H1 (cell line): ENCODE measurements around the gene DSE. TPM values are rescaled to one million over a fixed set of nuclear protein-coding genes. Genes with fewer than 3 reads are reported as not detected.

Source experiments
- CTCF ChIA-PET: fragments of 300-600 bp; sonication (Branson Sonifier 250); formaldehyde crosslinking; loops from one replicate; lab custom pipeline; 2021; ENCODE audit not compliant: partially characterized antibody; lab: Charles Lee
- POLR2A ChIA-PET: fragments of 300-600 bp; sonication (Branson Sonifier 250); formaldehyde crosslinking; loops from one replicate; lab custom pipeline; 2021; ENCODE audit warnings: inconsistent platforms; ENCODE audit not compliant: partially characterized antibody; lab: Charles Lee
- DNase-seq, 2 experiments: peaks; one replicate each; pipeline versions ENCODE4 v3.0.0 to v3.0.0-alpha.2; 2010 to 2022; ENCODE audit warnings: low spot score in 2 of 2, low read depth in 1 of 2, mixed read lengths in 1 of 2
- FAIRE-seq: peaks from 2 replicates; lab custom pipeline; 2011; peaks lifted over from hg19 to GRCh38; lab: Jason Lieb, UNC
- H2AFZ ChIP-seq: 2 replicates; pipeline ENCODE4 v1.8.1; 2012; ENCODE audit warnings: low read length, inconsistent platforms
- H2AK5ac ChIP-seq: 2 replicates; pipeline ENCODE4 v1.6.1; 2013; ENCODE audit warnings: low read depth, low read length
- H2BK120ac ChIP-seq: replicated peaks from 2 replicates; pipeline ENCODE3; 2013; ENCODE audit warnings: low read depth, low read length, inconsistent platforms
- H2BK12ac ChIP-seq: 2 replicates; pipeline ENCODE4 v1.6.1; 2013; ENCODE audit warnings: low read depth, low read length
- H2BK15ac ChIP-seq: 2 replicates; pipeline ENCODE4 v1.6.1; 2013; ENCODE audit warnings: low read length
- H2BK20ac ChIP-seq: 2 replicates; pipeline ENCODE4 v1.6.1; 2013; ENCODE audit warnings: low read length
- H2BK5ac ChIP-seq: 2 replicates; pipeline ENCODE4 v1.6.1; 2013; ENCODE audit warnings: low read depth, low read length
- H3K14ac ChIP-seq: 2 replicates; pipeline ENCODE4 v1.6.1; 2013; ENCODE audit warnings: inconsistent platforms; ENCODE audit not compliant: insufficient read length
- H3K18ac ChIP-seq: 2 replicates; pipeline ENCODE4 v1.6.1; 2013; ENCODE audit warnings: low read length; ENCODE audit errors: extremely low read depth
- H3K23ac ChIP-seq: 2 replicates; pipeline ENCODE4 v1.6.1; 2013; ENCODE audit warnings: inconsistent platforms; ENCODE audit not compliant: insufficient read length
- H3K23me2 ChIP-seq: 2 replicates; pipeline ENCODE4 v1.6.1; 2013; ENCODE audit warnings: low read depth, low read length
- H3K27ac ChIP-seq: 2 replicates; pipeline ENCODE4 v1.6.1; 2011; ENCODE audit warnings: low read depth, low read length, inconsistent platforms
- H3K27me3 ChIP-seq, 4 experiments: replicated peaks in 1 of 4; 1 replicate in 1 of 4; 2 replicates in 3 of 4; pipeline versions ENCODE4 v1.6.1 to v1.8.1; 2011 to 2013; ENCODE audit warnings: low read length in 3 of 4, mild to moderate bottlenecking in 3 of 4, inconsistent platforms in 2 of 4, mixed read lengths in 2 of 4, moderate library complexity in 1 of 4; ENCODE audit not compliant: control insufficient read depth in 3 of 4, insufficient read depth in 3 of 4; ENCODE audit errors: extremely low read depth in 1 of 4
- H3K36me3 ChIP-seq, 4 experiments: 2 replicates each; pipeline versions ENCODE4 v1.6.1 to v1.8.1; 2011 to 2013; ENCODE audit warnings: mild to moderate bottlenecking in 4 of 4, low read length in 3 of 4, moderate library complexity in 2 of 4, control low read depth in 1 of 4, inconsistent platforms in 1 of 4; ENCODE audit not compliant: insufficient read depth in 4 of 4, control insufficient read depth in 2 of 4
- H3K4ac ChIP-seq: replicated peaks from 2 replicates; pipeline ENCODE3; 2013; ENCODE audit warnings: low read length, low read depth, mixed read lengths, inconsistent platforms; ENCODE audit not compliant: insufficient read length
- H3K4me1 ChIP-seq, 4 experiments: replicated peaks in 1 of 4; 1 replicate in 1 of 4; 2 replicates in 3 of 4; pipeline versions ENCODE4 v1.6.1 to v1.8.1; 2011 to 2013; ENCODE audit warnings: low read length in 3 of 4, inconsistent platforms in 2 of 4, mixed read lengths in 1 of 4; ENCODE audit not compliant: insufficient read depth in 4 of 4, control insufficient read depth in 3 of 4
- H3K4me2 ChIP-seq, 2 experiments: 2 replicates each; pipeline versions ENCODE4 v1.6.1 to v1.8.1; 2011 to 2013; ENCODE audit warnings: low read depth in 2 of 2, low read length in 2 of 2, control low read depth in 1 of 2, inconsistent platforms in 1 of 2, mild to moderate bottlenecking in 1 of 2; ENCODE audit not compliant: insufficient read depth in 1 of 2
- H3K4me3 ChIP-seq, 4 experiments: fragments of 200-600, 300-600 bp in 1 of 4; sonication (generic), shearing (Covaris generic), sonication (Bioruptor Twin) in 1 of 4; 2 replicates each; pipeline versions ENCODE4 v1.5.1 to v1.8.1; 2011 to 2016; ENCODE audit warnings: low read length in 4 of 4, low read depth in 3 of 4, control low read depth in 2 of 4, inconsistent platforms in 2 of 4, mild to moderate bottlenecking in 2 of 4, mixed read lengths in 1 of 4, moderate library complexity in 1 of 4; ENCODE audit not compliant: insufficient read depth in 2 of 4; ENCODE audit errors: extremely low read depth in 1 of 4
- H3K56ac ChIP-seq: replicated peaks from 2 replicates; pipeline ENCODE3; 2013; ENCODE audit warnings: low read depth, mild to moderate bottlenecking, mixed read lengths, low read length, inconsistent platforms; ENCODE audit not compliant: insufficient read length
- H3K79me1 ChIP-seq: 2 replicates; pipeline ENCODE4 v1.6.1; 2013; ENCODE audit warnings: low read depth, low read length, control low read depth
- H3K79me2 ChIP-seq, 2 experiments: 2 replicates each; pipeline versions ENCODE4 v1.6.1 to v1.8.1; 2012 to 2013; ENCODE audit warnings: low read length in 2 of 2, mild to moderate bottlenecking in 2 of 2, inconsistent platforms in 1 of 2; ENCODE audit not compliant: insufficient read depth in 2 of 2, control insufficient read depth in 1 of 2
- H3K9ac ChIP-seq, 4 experiments: replicated peaks in 1 of 4; 1 replicate in 1 of 4; 2 replicates in 3 of 4; pipeline versions ENCODE4 v1.6.1 to v1.8.1; 2011 to 2013; ENCODE audit warnings: low read depth in 3 of 4, low read length in 3 of 4, control low read depth in 2 of 4, mild to moderate bottlenecking in 2 of 4, moderate library complexity in 2 of 4, inconsistent platforms in 1 of 4; ENCODE audit errors: extremely low read depth in 1 of 4
- H3K9me3 ChIP-seq, 2 experiments: 2 replicates each; pipeline versions ENCODE4 v1.6.1 to v1.8.1; 2012 to 2013; ENCODE audit warnings: mild to moderate bottlenecking in 2 of 2, moderate library complexity in 2 of 2, control low read depth in 1 of 2, inconsistent platforms in 1 of 2, low read depth in 1 of 2, low read length in 1 of 2, mixed read lengths in 1 of 2; ENCODE audit not compliant: insufficient read depth in 2 of 2
- H4K20me1 ChIP-seq, 2 experiments: replicated peaks in 1 of 2; 2 replicates each; pipeline versions ENCODE3 to v1.8.1; 2011 to 2013; ENCODE audit warnings: inconsistent platforms in 2 of 2, low read length in 2 of 2, mild to moderate bottlenecking in 1 of 2; ENCODE audit not compliant: insufficient read depth in 2 of 2, control insufficient read depth in 1 of 2
- H4K5ac ChIP-seq: 2 replicates; pipeline ENCODE4 v1.6.1; 2013; ENCODE audit warnings: low read length, low read depth, mixed read lengths, inconsistent platforms; ENCODE audit not compliant: insufficient read length
- H4K8ac ChIP-seq: 2 replicates; pipeline ENCODE4 v1.8.0; 2013; ENCODE audit warnings: mild to moderate bottlenecking, moderate library complexity, low read length, inconsistent platforms; ENCODE audit not compliant: insufficient read depth; ENCODE audit errors: extremely low read depth
- H4K91ac ChIP-seq: replicated peaks from 2 replicates; pipeline ENCODE3; 2013; ENCODE audit warnings: low read length, mixed read lengths, inconsistent platforms; ENCODE audit not compliant: insufficient read length
- CREB1 ChIP-seq: IDR thresholded peaks from 2 replicates; pipeline ENCODE4 v1.6.1; 2012; ENCODE audit warnings: inconsistent platforms
- HDAC2 ChIP-seq, 2 experiments: fragments of 300-600 bp in 1 of 2; sonication (generic) in 1 of 2; IDR thresholded peaks; 2 replicates each; pipeline ENCODE4 v1.6.1; 2011 to 2012; ENCODE audit warnings: low read depth in 2 of 2, low read length in 2 of 2, mild to moderate bottlenecking in 2 of 2, moderate library complexity in 2 of 2, borderline replicate concordance in 1 of 2, inconsistent platforms in 1 of 2
- MAFK ChIP-seq: IDR thresholded peaks from 2 replicates; pipeline ENCODE4 v1.6.1; 2012; ENCODE audit warnings: low read depth, mild to moderate bottlenecking, improper control_type of control experiment, low read length
- WGBS, 2 experiments: shearing (Covaris generic) in 1 of 2; methylation state at CpG; one replicate each; pipeline versions ENCODE4 v1.1.6 to v1.1.7; 2013 to 2015; ENCODE audit warnings: low lambda C conversion rate in 2 of 2, mixed read lengths in 2 of 2, inconsistent platforms in 1 of 2, low coverage in 1 of 2, missing lambda C conversion rate in 1 of 2; ENCODE audit not compliant: insufficient replicate concordance in 2 of 2, insufficient coverage in 1 of 2, insufficient read length in 1 of 2; ENCODE audit errors: extremely low coverage in 1 of 2, missing lambda C conversion rate in 1 of 2; 5-methylcytosine and 5-hydroxymethylcytosine counted together
- polyA plus RNA-seq, 7 experiments: library from polyadenylated mRNA; depleted of rRNA in 3 of 7; stranded (reverse) in 5 of 7; unstranded in 2 of 7; fragments of >200 nt in 5 of 7; fragments of 200-250 nt in 2 of 7; gene quantifications; 1 replicate in 5 of 7; 2 replicates in 1 of 7; 4 replicates in 1 of 7; pipeline versions ENCODE4 v1.2.1 to v1.2.3, GENCODE V29; 2011 to 2013; ENCODE audit warnings: missing spikeins in 2 of 7, mixed read lengths in 2 of 7
- total RNA-seq: library from RNA; stranded (reverse); fragmentation: NEBNext Ultra II Directional; extraction: Animal tissue kit (Norgen Biotek cat#: 25700); gene quantifications from 2 replicates; pipeline ENCODE4 v1.2.1, GENCODE V29; 2021

Gene DSE
- total and polyA plus RNA-seq, 2 of the 8 experiments (the other 6 are each of a cell fraction or from before 2014, with no cell fraction given) = 32.5 to 94.4 TPM

- Histone ChIP-seq H3K27me3 (peaks cover 8 to 30% (median 24%) of the 10 kb centered on the region in 4 experiments), H3K4ac (no peak overlapping the region), H3K14ac (no peak overlapping the region), H2BK20ac (no peak overlapping the region), H4K20me1 (no peaks in the 10 kb centered on the region), H2BK12ac (no peak overlapping the region), H3K27ac (no peak overlapping the region), H3K18ac (no peak overlapping the region), H3K9ac (no peak overlapping the region), H3K79me2 (no peaks in the 10 kb centered on the region), H4K91ac (no peak overlapping the region), H3K79me1 (no peaks in the 10 kb centered on the region), H2AFZ (no peak overlapping the region), H3K23me2 (peaks cover 4% of the 10 kb centered on the region; the same call in 1 of the 2 replicates), H3K36me3 (no peaks in the 10 kb centered on the region), H3K4me2 (no peak overlapping the region), H3K4me1 (peaks cover 0 to 4% (median 3%) of the 10 kb centered on the region in 4 experiments; a peak in 6 of 7 replicates), H4K5ac (no peak overlapping the region), H2BK120ac (no peak overlapping the region), H3K4me3 (no peak overlapping the region), H3K56ac (no peak overlapping the region), H3K9me3 (no peaks in the 10 kb centered on the region), H2BK5ac (no peak overlapping the region), H2AK5ac (no peak overlapping the region), H3K23ac (no peak overlapping the region), H2BK15ac (no peak overlapping the region), H4K8ac (no peak overlapping the region)
- ChIA-PET CTCF (interaction anchor here (0.7 to 2.6 kb wide), 8 partner anchors 13 to 189 kb away, joined by 3 to 14 read pairs (median 4); no protein-coding TSS in a partner anchor), POLR2A (interaction anchor here (1.1 to 1.6 kb wide), 2 partner anchors 22 to 179 kb away, joined by 3 to 6 read pairs; partner anchors contain the start of gene TSPYL1)
- DNase-seq (no peak), FAIRE-seq (no peak)
- no peak for TF ChIP-seq MAFK
- TF ChIP-seq HDAC2 (IDR thresholded peaks at IDR 0.05; ENCODE audit: borderline replicate concordance in 1 of 2, low read depth in 2 of 2, low read length in 2 of 2) = no peak
- no peak for TF ChIP-seq CREB1
- WGBS, 2 experiments = 93% methylated on average over 9 of the region's 9 CpGs; no CpG with 5 or more reads in 1 of the 2 experiments
Measured at GRCh38 chr6:116458264-116458663, 87.5 kb downstream of the DSE start.
